H9 (cell line): ENCODE results near the gene GNL3. TPM values are rescaled to one million over a fixed set of nuclear protein-coding genes. Genes with fewer than 3 reads are reported as not detected.

Experiments
- DNase-seq: peaks from one replicate; pipeline ENCODE4 v3.0.0-alpha.2; 2017
- H2AFZ ChIP-seq: one replicate; pipeline ENCODE4 v1.6.1; 2013; ENCODE audit warnings: mild to moderate bottlenecking, low read length, control low read depth, moderate library complexity
- H2AK5ac ChIP-seq: 2 replicates; pipeline ENCODE4 v1.6.1; 2013; ENCODE audit warnings: low read length, control low read depth, mixed read lengths; ENCODE audit not compliant: insufficient read length
- H2BK120ac ChIP-seq: one replicate; pipeline ENCODE4 v1.6.1; 2013; ENCODE audit warnings: low read depth, mild to moderate bottlenecking, low read length, control low read depth, inconsistent platforms; ENCODE audit not compliant: poor library complexity, severe bottlenecking
- H2BK12ac ChIP-seq: 2 replicates; pipeline ENCODE4 v1.6.1; 2013; ENCODE audit warnings: low read length, control low read depth, mixed read lengths, low read depth; ENCODE audit not compliant: insufficient read length
- H2BK15ac ChIP-seq: 2 replicates; pipeline ENCODE4 v1.6.1; 2013; ENCODE audit warnings: low read depth, low read length, control low read depth
- H2BK20ac ChIP-seq: one replicate; pipeline ENCODE4 v1.6.1; 2013; ENCODE audit warnings: low read depth, mild to moderate bottlenecking, low read length, control low read depth, inconsistent platforms; ENCODE audit not compliant: poor library complexity, severe bottlenecking
- H2BK5ac ChIP-seq: 2 replicates; pipeline ENCODE4 v1.6.1; 2013; ENCODE audit warnings: low read length, control low read depth, mixed read lengths; ENCODE audit not compliant: insufficient read length
- H3K14ac ChIP-seq: 2 replicates; pipeline ENCODE4 v1.6.1; 2013; ENCODE audit warnings: low read length, control low read depth; ENCODE audit not compliant: insufficient read depth
- H3K18ac ChIP-seq: 2 replicates; pipeline ENCODE4 v1.6.1; 2013; ENCODE audit warnings: low read depth, mild to moderate bottlenecking, mixed read lengths, low read length, control low read depth; ENCODE audit not compliant: insufficient read length
- H3K23ac ChIP-seq: 2 replicates; pipeline ENCODE4 v1.6.1; 2013; ENCODE audit warnings: low read length, control low read depth, mixed read lengths, low read depth; ENCODE audit not compliant: insufficient read length
- H3K23me2 ChIP-seq: 2 replicates; pipeline ENCODE4 v1.6.1; 2013; ENCODE audit warnings: low read depth, mild to moderate bottlenecking, mixed read lengths, low read length, control low read depth; ENCODE audit not compliant: insufficient read length, poor library complexity, severe bottlenecking
- H3K27ac ChIP-seq: 2 replicates; pipeline ENCODE4 v1.5.1; 2013; ENCODE audit warnings: low read length, control low read depth, mixed read lengths, low read depth; ENCODE audit not compliant: insufficient read length
- H3K27me3 ChIP-seq: 2 replicates; pipeline ENCODE4 v1.6.1; 2013; ENCODE audit warnings: low read length, control low read depth, inconsistent platforms; ENCODE audit not compliant: insufficient read depth
- H3K4ac ChIP-seq: 2 replicates; pipeline ENCODE4 v1.6.1; 2013; ENCODE audit warnings: low read depth, mild to moderate bottlenecking, control low read depth, inconsistent platforms, low read length, moderate library complexity
- H3K4me1 ChIP-seq: 2 replicates; pipeline ENCODE4 v1.6.1; 2013; ENCODE audit warnings: low read length, control low read depth, inconsistent platforms; ENCODE audit not compliant: insufficient read depth
- H3K4me2 ChIP-seq: 2 replicates; pipeline ENCODE4 v1.6.1; 2013; ENCODE audit warnings: low read length, control low read depth, mixed read lengths; ENCODE audit not compliant: insufficient read length, insufficient read depth
- H3K56ac ChIP-seq: 2 replicates; pipeline ENCODE4 v1.6.1; 2013; ENCODE audit warnings: low read depth, mild to moderate bottlenecking, mixed read lengths, low read length, control low read depth; ENCODE audit not compliant: insufficient read length
- H3K79me1 ChIP-seq: 2 replicates; pipeline ENCODE4 v1.6.1; 2013; ENCODE audit warnings: low read depth, mild to moderate bottlenecking, moderate library complexity, low read length, control low read depth, inconsistent platforms; ENCODE audit not compliant: insufficient read depth, poor library complexity, severe bottlenecking
- H3K79me2 ChIP-seq: 2 replicates; pipeline ENCODE4 v1.6.1; 2013; ENCODE audit warnings: low read length, control low read depth, inconsistent platforms; ENCODE audit not compliant: insufficient read depth
- H3K9ac ChIP-seq: 2 replicates; pipeline ENCODE4 v1.6.1; 2013; ENCODE audit warnings: low read length, control low read depth, mixed read lengths; ENCODE audit not compliant: insufficient read length; ENCODE audit errors: extremely low read depth
- H3K9me3 ChIP-seq: one replicate; pipeline ENCODE4 v1.6.1; 2013; ENCODE audit warnings: low read depth, low read length, inconsistent platforms; ENCODE audit not compliant: control insufficient read depth
- H3T11ph ChIP-seq: one replicate; pipeline ENCODE4 v1.6.1; 2013; ENCODE audit warnings: mild to moderate bottlenecking, low read length, control low read depth, inconsistent platforms
- H4K20me1 ChIP-seq: one replicate; pipeline ENCODE4 v1.6.1; 2013; ENCODE audit not compliant: control insufficient read depth, insufficient read length, insufficient read depth
- H4K5ac ChIP-seq: 2 replicates; pipeline ENCODE4 v1.6.1; 2013; ENCODE audit warnings: low read depth, mild to moderate bottlenecking, mixed read lengths, low read length, control low read depth; ENCODE audit not compliant: insufficient read length
- H4K8ac ChIP-seq: replicated peaks from 2 replicates; pipeline ENCODE4 v1.6.1; 2013; ENCODE audit warnings: low read length, control low read depth, mixed read lengths, low read depth; ENCODE audit not compliant: insufficient read length
- H4K91ac ChIP-seq: 2 replicates; pipeline ENCODE4 v1.6.1; 2013; ENCODE audit warnings: low read depth, mild to moderate bottlenecking, moderate library complexity, mixed read lengths, low read length, control low read depth; ENCODE audit not compliant: insufficient read length
- H3K27ac Mint-ChIP-seq, 3 experiments: 2 replicates in 2 of 3; 3 replicates in 1 of 3; pipeline ENCODE4 v1.8.0; 2020 to 2021; ENCODE audit warnings: mixed read lengths in 3 of 3, mild to moderate bottlenecking in 1 of 3, moderate library complexity in 1 of 3
- H3K27me3 Mint-ChIP-seq: 2 replicates; pipeline ENCODE4 v1.8.0; 2021; ENCODE audit warnings: low read depth, mild to moderate bottlenecking, moderate library complexity, mixed read lengths
- H3K36me3 Mint-ChIP-seq, 3 experiments: 2 replicates in 2 of 3; 3 replicates in 1 of 3; pipeline ENCODE4 v1.8.0; 2020 to 2021; ENCODE audit warnings: low read depth in 3 of 3, mixed read lengths in 3 of 3; ENCODE audit not compliant: insufficient read depth in 1 of 3
- H3K4me1 Mint-ChIP-seq, 2 experiments: 2 replicates each; pipeline ENCODE4 v1.8.0; 2020; ENCODE audit warnings: mixed read lengths in 2 of 2
- H3K4me3 Mint-ChIP-seq, 2 experiments: 2 replicates in 1 of 2; 3 replicates in 1 of 2; pipeline ENCODE4 v1.8.0; 2020 to 2021; ENCODE audit warnings: mild to moderate bottlenecking in 2 of 2, mixed read lengths in 2 of 2, moderate library complexity in 1 of 2
- H3K9me3 Mint-ChIP-seq, 2 experiments: 2 replicates in 1 of 2; 3 replicates in 1 of 2; pipeline ENCODE4 v1.8.0; 2020; ENCODE audit warnings: mild to moderate bottlenecking in 2 of 2, mixed read lengths in 2 of 2, moderate library complexity in 1 of 2
- CTCF ChIP-seq: fragments of 200-600 bp; sonication (generic); conservative IDR thresholded peaks from 3 replicates; pipeline ENCODE4 v1.8.0; 2021; ENCODE audit warnings: antibody characterized with exemption, mild to moderate bottlenecking
- total RNA-seq: library from RNA; stranded (reverse); gene quantifications from 2 replicates; pipeline ENCODE4 v1.2.1, GENCODE V29; 2021

The GNL3 gene
- total RNA-seq, 1 experiment from 2014 or later = 250 TPM

- H3K9ac ChIP-seq = no peak overlapping the region
- H3K79me1 ChIP-seq = no peaks in the 10 kb centered on the region
- no peak overlapping the region for H2BK120ac ChIP-seq
- no peak overlapping the region for H2BK15ac ChIP-seq
- no peak overlapping the region for H3K27ac ChIP-seq
- H2BK5ac ChIP-seq = no peak overlapping the region
- H3K56ac ChIP-seq = no peak overlapping the region
- H3K79me2 ChIP-seq = no peaks in the 10 kb centered on the region
- peaks cover 2 to 8% of the 10 kb centered on the region in 2 experiments; a peak in 3 of 4 replicates for H3K4me1 Mint-ChIP-seq
- H3K36me3 Mint-ChIP-seq = peaks cover 0 to 9% (median 1%) of the 10 kb centered on the region in 3 experiments; a peak in 5 of 7 replicates
- H4K91ac ChIP-seq = no peak overlapping the region
- H3K18ac ChIP-seq = no peak overlapping the region
- H2BK20ac ChIP-seq = no peak overlapping the region
- no peak overlapping the region for H3K27ac Mint-ChIP-seq
- no peak overlapping the region for H4K8ac ChIP-seq
- no peak overlapping the region for H3K4me3 Mint-ChIP-seq
- H3K27me3 ChIP-seq = no peaks in the 10 kb centered on the region
- no peak overlapping the region for H2AFZ ChIP-seq
- H3K23ac ChIP-seq = no peak overlapping the region
- DNase-seq = no peak
- H3K4me1 ChIP-seq = no peaks in the 10 kb centered on the region; the same call in 1 of the 2 replicates
- no peak overlapping the region for H4K5ac ChIP-seq
- H2AK5ac ChIP-seq = no peak overlapping the region
- H2BK12ac ChIP-seq = no peak overlapping the region
- no peaks in the 10 kb centered on the region for H3K27me3 Mint-ChIP-seq
- H3T11ph ChIP-seq = no peak overlapping the region
- TF ChIP-seq CTCF = no peak
- H3K4me2 ChIP-seq = no peak overlapping the region
- no peak overlapping the region for H3K14ac ChIP-seq
- no peaks in the 10 kb centered on the region for H4K20me1 ChIP-seq
- H3K4ac ChIP-seq = no peak overlapping the region
- peaks cover 2% of the 10 kb centered on the region for H3K23me2 ChIP-seq
- no peaks in the 10 kb centered on the region for H3K9me3 ChIP-seq
- no peaks in the 10 kb centered on the region for H3K9me3 Mint-ChIP-seq
These were observed 33.8 kb downstream of the GNL3 start for GRCh38 chr3:52719618-52720017.
